ENCODE measurements around the gene TENM3. TPM values are rescaled to one million over a fixed set of nuclear protein-coding genes. Genes with fewer than 3 reads are reported as not detected.

Gene TENM3
- total RNA-seq, 2 experiments from 2014 or later = not detected

DNA sequence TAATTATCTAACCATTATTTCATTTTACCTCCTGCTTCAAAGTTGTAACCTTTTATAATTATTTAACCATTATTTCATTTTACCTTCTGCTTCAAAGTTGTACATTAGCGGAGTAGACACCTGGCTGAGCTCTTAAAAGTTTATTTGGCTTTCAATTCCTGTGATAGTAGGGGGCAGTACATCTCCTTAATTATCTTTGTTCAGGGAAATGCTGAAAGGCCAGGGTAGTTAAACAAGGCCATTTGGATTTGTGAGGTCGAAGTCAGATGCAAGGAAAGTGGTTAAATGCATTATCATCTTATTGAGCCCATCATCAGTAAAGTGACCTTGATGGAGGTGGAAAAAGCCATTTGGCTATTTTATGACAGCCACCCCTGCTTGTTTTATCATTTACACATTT, 210.6 kb downstream of the TENM3 start:
- H3K4me3 ChIP-seq (ENCODE audit: low read depth, low read length, poor library complexity, severe bottlenecking) = no peak overlapping the region
- no TSS peak for BruUV-seq (replicated peaks)
- H3K4me2 ChIP-seq (ENCODE audit: low read length) = no peak overlapping the region
- no peaks in the 10 kb centered on the region for H3K36me3 ChIP-seq (ENCODE audit: insufficient read depth, low read length)
- no peaks in the 10 kb centered on the region for H3K9me3 ChIP-seq (ENCODE audit: low read length)
- ChIA-PET POLR2A (no interaction called here), CTCF (ENCODE audit: unreplicated experiment) (no interaction called here)
- intact Hi-C loops (cut with micrococcal nuclease; ENCODE audit: unreplicated experiment) = no loop called here
- H3K4me1 ChIP-seq (ENCODE audit: insufficient read depth, low read length, poor library complexity, severe bottlenecking) = no peaks in the 10 kb centered on the region
- TF ChIP-seq, protein P1, sequence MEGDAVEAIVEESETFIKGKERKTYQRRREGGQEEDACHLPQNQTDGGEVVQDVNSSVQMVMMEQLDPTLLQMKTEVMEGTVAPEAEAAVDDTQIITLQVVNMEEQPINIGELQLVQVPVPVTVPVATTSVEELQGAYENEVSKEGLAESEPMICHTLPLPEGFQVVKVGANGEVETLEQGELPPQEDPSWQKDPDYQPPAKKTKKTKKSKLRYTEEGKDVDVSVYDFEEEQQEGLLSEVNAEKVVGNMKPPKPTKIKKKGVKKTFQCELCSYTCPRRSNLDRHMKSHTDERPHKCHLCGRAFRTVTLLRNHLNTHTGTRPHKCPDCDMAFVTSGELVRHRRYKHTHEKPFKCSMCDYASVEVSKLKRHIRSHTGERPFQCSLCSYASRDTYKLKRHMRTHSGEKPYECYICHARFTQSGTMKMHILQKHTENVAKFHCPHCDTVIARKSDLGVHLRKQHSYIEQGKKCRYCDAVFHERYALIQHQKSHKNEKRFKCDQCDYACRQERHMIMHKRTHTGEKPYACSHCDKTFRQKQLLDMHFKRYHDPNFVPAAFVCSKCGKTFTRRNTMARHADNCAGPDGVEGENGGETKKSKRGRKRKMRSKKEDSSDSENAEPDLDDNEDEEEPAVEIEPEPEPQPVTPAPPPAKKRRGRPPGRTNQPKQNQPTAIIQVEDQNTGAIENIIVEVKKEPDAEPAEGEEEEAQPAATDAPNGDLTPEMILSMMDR (conservative IDR thresholded peaks at IDR 0.05; ENCODE audit: low read length) = no peak
- TF ChIP-seq EZH2phosphoT487 (IDR thresholded peaks at IDR 0.05; ENCODE audit: borderline replicate concordance, low read depth, low read length) = no peak
- H2AFZ ChIP-seq (ENCODE audit: low read length) = no peak overlapping the region
- no peaks in the 10 kb centered on the region for H3K9me2 ChIP-seq (ENCODE audit: insufficient read depth, low read length)
- no peak overlapping the region for H3K27ac ChIP-seq (ENCODE audit: low read depth, low read length, poor library complexity, severe bottlenecking)
- H3K79me2 ChIP-seq (ENCODE audit: insufficient read depth, low read depth, low read length) = no peaks in the 10 kb centered on the region
- DNase-seq (ENCODE audit: low spot score) = no peak
- H4K20me1 ChIP-seq (ENCODE audit: insufficient read depth, low read length) = no peaks in the 10 kb centered on the region

DNA sequence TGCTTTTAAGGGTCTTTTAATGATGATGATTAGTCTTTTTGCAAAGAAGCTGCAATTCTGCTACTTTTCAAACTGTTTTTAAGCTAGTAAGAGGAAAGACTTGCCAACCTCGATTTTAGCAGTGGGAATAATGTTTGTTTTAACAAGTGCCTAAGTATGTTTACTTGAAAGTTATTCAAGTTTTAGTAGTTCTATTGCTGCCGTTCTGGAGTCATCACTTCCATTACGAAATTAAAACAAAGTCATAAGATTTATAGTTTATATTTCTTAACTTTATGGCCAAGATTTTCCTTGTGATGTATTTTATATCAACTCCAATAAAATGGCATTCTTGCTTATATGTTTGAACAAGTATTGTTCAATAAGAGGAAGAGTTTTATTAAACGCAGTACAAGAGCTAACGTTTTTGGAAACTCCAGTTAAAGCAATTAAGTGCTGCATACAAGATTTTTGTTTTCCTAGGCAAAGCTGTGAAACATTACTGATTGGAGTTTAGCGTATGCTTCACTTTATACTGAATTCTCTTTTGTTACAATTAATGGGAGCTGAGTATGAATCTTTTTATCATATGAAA, 211.3 kb downstream of the TENM3 start:
- H3K9me2 ChIP-seq (ENCODE audit: insufficient read depth, low read length) = no peaks in the 10 kb centered on the region
- no TSS peak for BruUV-seq (replicated peaks)
- H3K9me3 ChIP-seq (ENCODE audit: low read length) = no peaks in the 10 kb centered on the region
- no peak overlapping the region for H3K4me3 ChIP-seq (ENCODE audit: low read depth, low read length, poor library complexity, severe bottlenecking)
- ChIA-PET POLR2A (interaction anchor here (0.6 kb wide), 1 partner anchor 1244 kb away, joined by 3 read pairs; no protein-coding TSS in a partner anchor), CTCF (ENCODE audit: unreplicated experiment) (no interaction called here)
- H3K4me2 ChIP-seq (ENCODE audit: low read length) = no peak overlapping the region
- intact Hi-C loops (cut with micrococcal nuclease; ENCODE audit: unreplicated experiment) = no loop called here
- TF ChIP-seq, protein P1 (conservative IDR thresholded peaks at IDR 0.05; ENCODE audit: low read length) = no peak
- TF ChIP-seq EZH2phosphoT487 (IDR thresholded peaks at IDR 0.05; ENCODE audit: borderline replicate concordance, low read depth, low read length) = no peak
- DNase-seq (ENCODE audit: low spot score) = no peak
- H4K20me1 ChIP-seq (ENCODE audit: insufficient read depth, low read length) = no peaks in the 10 kb centered on the region
- H3K4me1 ChIP-seq (ENCODE audit: insufficient read depth, low read length, poor library complexity, severe bottlenecking) = no peaks in the 10 kb centered on the region
- H3K79me2 ChIP-seq (ENCODE audit: insufficient read depth, low read depth, low read length) = no peaks in the 10 kb centered on the region
- H3K36me3 ChIP-seq (ENCODE audit: insufficient read depth, low read length) = no peaks in the 10 kb centered on the region
- no peak overlapping the region for H2AFZ ChIP-seq (ENCODE audit: low read length)
- H3K27ac ChIP-seq (ENCODE audit: low read depth, low read length, poor library complexity, severe bottlenecking) = no peak overlapping the region

DNA sequence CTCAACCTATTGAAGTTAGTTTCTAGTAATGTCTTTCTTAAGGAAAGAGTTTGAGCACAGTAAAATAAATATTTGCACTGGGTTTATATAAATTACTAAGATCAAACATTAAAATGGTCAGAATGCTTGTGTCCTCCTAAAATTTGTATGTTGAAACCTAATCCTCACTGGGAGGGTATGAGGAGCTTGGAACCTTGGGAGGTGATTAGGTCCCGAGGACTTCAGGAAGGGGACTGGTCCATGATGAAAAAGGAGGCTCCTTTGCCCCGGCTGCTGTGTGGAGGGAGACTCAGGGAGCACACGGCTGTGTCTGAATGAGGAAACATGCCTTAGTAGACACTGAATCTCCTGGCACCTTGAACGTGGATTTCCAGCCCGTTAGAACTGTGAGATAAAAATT, 221.9 kb downstream of the TENM3 start:
- no peak overlapping the region for H2AFZ ChIP-seq (ENCODE audit: low read length)
- no peak overlapping the region for H3K4me3 ChIP-seq (ENCODE audit: low read depth, low read length, poor library complexity, severe bottlenecking)
- TF ChIP-seq, protein P1 (conservative IDR thresholded peaks at IDR 0.05; ENCODE audit: low read length) = no peak
- no peak for TF ChIP-seq EZH2phosphoT487 (IDR thresholded peaks at IDR 0.05; ENCODE audit: borderline replicate concordance, low read depth, low read length)
- H3K9me3 ChIP-seq (ENCODE audit: low read length) = no peaks in the 10 kb centered on the region
- H3K4me1 ChIP-seq (ENCODE audit: insufficient read depth, low read length, poor library complexity, severe bottlenecking) = no peaks in the 10 kb centered on the region
- H3K79me2 ChIP-seq (ENCODE audit: insufficient read depth, low read depth, low read length) = no peaks in the 10 kb centered on the region
- no peaks in the 10 kb centered on the region for H4K20me1 ChIP-seq (ENCODE audit: insufficient read depth, low read length)
- H3K27ac ChIP-seq (ENCODE audit: low read depth, low read length, poor library complexity, severe bottlenecking) = no peak overlapping the region
- H3K9me2 ChIP-seq (ENCODE audit: insufficient read depth, low read length) = no peaks in the 10 kb centered on the region
- no peak for DNase-seq (ENCODE audit: low spot score)
- no TSS peak for BruUV-seq (replicated peaks)
- intact Hi-C loops (cut with micrococcal nuclease; ENCODE audit: unreplicated experiment) = no loop called here
- CTCF ChIA-PET (ENCODE audit: unreplicated experiment) = no interaction called here
- POLR2A ChIA-PET = no interaction called here
- no peaks in the 10 kb centered on the region for H3K36me3 ChIP-seq (ENCODE audit: insufficient read depth, low read length)
- no peak overlapping the region for H3K4me2 ChIP-seq (ENCODE audit: low read length)

Measured in OCI-LY7 (cell line).